ENCODE measurements around the gene KPNB1. TPM values are rescaled to one million over a fixed set of nuclear protein-coding genes. Genes with fewer than 3 reads are reported as not detected.

The KPNB1 gene
- total and polyA plus RNA-seq, 10 of the 15 experiments (the other 5 are each of a cell fraction or from before 2014, with no cell fraction given): 67.8 to 525 (median 246) TPM

- 67% methylated on average over 3 of the region's 3 CpGs for WGBS (ENCODE audit: insufficient coverage, insufficient replicate concordance, low lambda C conversion rate, missing lambda C conversion rate)
- H3K4me2 ChIP-seq (ENCODE audit: control insufficient read depth, insufficient read depth): no peak overlapping the region
- no TSS peak for BruUV-seq (replicated peaks)
- ATAC-seq (no peak), DNase-seq (ENCODE audit: low read depth, low spot score) (no peak), FAIRE-seq (no peak)
- H3K27ac ChIP-seq (ENCODE audit: control insufficient read depth, insufficient read depth): no peak overlapping the region; the same call in 1 of the 2 replicates
- H3K36me3 ChIP-seq (ENCODE audit: control insufficient read depth in 2 of 2, insufficient read depth in 2 of 2, low read length in 1 of 2): peaks cover 0 to 33% of the 10 kb centered on the region in 2 experiments; a peak in 3 of 4 replicates
- H3K79me2 ChIP-seq (ENCODE audit: control insufficient read depth, insufficient read depth, low read length): no peaks in the 10 kb centered on the region
- TF ChIP-seq HDAC2 (IDR thresholded peaks at IDR 0.05) (no peak), ZNF274 (IDR thresholded peaks at IDR 0.05; ENCODE audit: insufficient read depth, insufficient read length) (no peak), MEF2A (IDR thresholded peaks at IDR 0.05; ENCODE audit: insufficient read depth, low read depth, low read length) (no peak)
- ChIA-PET SMC1A (ENCODE audit: uncharacterized antibody, unreplicated experiment) (interaction anchor here (0.6 kb wide), 1 partner anchor 130 kb away, joined by 3 read pairs; no protein-coding TSS in a partner anchor), POLR2A (no interaction called here), CTCF (interaction anchor here (0.6 to 0.9 kb wide), 3 partner anchors 25 to 475 kb away, joined by 3 read pairs; no protein-coding TSS in a partner anchor), RAD21 (ENCODE audit: unreplicated experiment) (no interaction called here)
- H3K9ac ChIP-seq (ENCODE audit: control insufficient read depth, insufficient read depth, low read length): no peak overlapping the region
- no peaks in the 10 kb centered on the region for H3K9me3 ChIP-seq (replicated peaks; ENCODE audit: control insufficient read depth, insufficient read depth, low read length)
- H4K20me1 ChIP-seq (ENCODE audit: control insufficient read depth, insufficient read depth): no peaks in the 10 kb centered on the region
- no peak overlapping the region for H2AFZ ChIP-seq (ENCODE audit: control insufficient read depth, low read depth, low read length)
- no peak overlapping the region for H3K4me3 ChIP-seq
- in situ Hi-C loops (cut with MboI): no loop called here
- intact Hi-C loops (cut with micrococcal nuclease; ENCODE audit: unreplicated experiment): no loop called here
- no peaks in the 10 kb centered on the region for H3K4me1 ChIP-seq (ENCODE audit: control insufficient read depth, insufficient read depth, low read length)
- H3K27me3 ChIP-seq (replicated peaks in 1 of 2; ENCODE audit: control insufficient read depth in 2 of 2, insufficient read depth in 2 of 2, low read length in 1 of 2): no peaks in the 10 kb centered on the region
Measured at GRCh38 chr17:47620503-47621245, 29.0 kb upstream of the KPNB1 start.

GRCh38 chr17:47621293-47622179 is 28.2 kb upstream of the KPNB1 start:
- no peak for FAIRE-seq
- no peak for DNase-seq (ENCODE audit: low read depth, low spot score)
- ChIA-PET RAD21 (ENCODE audit: unreplicated experiment) (no interaction called here), POLR2A (interaction anchor here (1.1 kb wide), 1 partner anchor 27 kb away, joined by 3 read pairs; no protein-coding TSS in a partner anchor), CTCF (no interaction called here), SMC1A (ENCODE audit: uncharacterized antibody, unreplicated experiment) (interaction anchor here (0.6 kb wide), 1 partner anchor 129 kb away, joined by 3 read pairs; no protein-coding TSS in a partner anchor)
- Histone ChIP-seq H3K27ac (ENCODE audit: control insufficient read depth, insufficient read depth) (no peak overlapping the region), H3K36me3 (ENCODE audit: control insufficient read depth in 2 of 2, insufficient read depth in 2 of 2, low read length in 1 of 2) (peaks cover 0 to 32% of the 10 kb centered on the region in 2 experiments; a peak in 3 of 4 replicates), H4K20me1 (ENCODE audit: control insufficient read depth, insufficient read depth) (no peaks in the 10 kb centered on the region), H2AFZ (ENCODE audit: control insufficient read depth, low read depth, low read length) (no peak overlapping the region), H3K79me2 (ENCODE audit: control insufficient read depth, insufficient read depth, low read length) (no peaks in the 10 kb centered on the region), H3K4me1 (ENCODE audit: control insufficient read depth, insufficient read depth, low read length) (no peaks in the 10 kb centered on the region), H3K9me3 (replicated peaks; ENCODE audit: control insufficient read depth, insufficient read depth, low read length) (no peaks in the 10 kb centered on the region), H3K4me2 (ENCODE audit: control insufficient read depth, insufficient read depth) (no peak overlapping the region), H3K4me3 (no peak overlapping the region), H3K9ac (ENCODE audit: control insufficient read depth, insufficient read depth, low read length) (no peak overlapping the region), H3K27me3 (replicated peaks in 1 of 2; ENCODE audit: control insufficient read depth in 2 of 2, insufficient read depth in 2 of 2, low read length in 1 of 2) (no peaks in the 10 kb centered on the region)
- no TSS peak for BruUV-seq (replicated peaks)
- WGBS (ENCODE audit: insufficient coverage, insufficient replicate concordance, low lambda C conversion rate, missing lambda C conversion rate): 96% methylated on average over 9 of the region's 9 CpGs
- in situ Hi-C loops (cut with MboI) (no loop called here), intact Hi-C loops (cut with micrococcal nuclease; ENCODE audit: unreplicated experiment) (no loop called here)
- ATAC-seq: no peak
- TF ChIP-seq CTCF (IDR thresholded peaks at IDR 0.05 in 2 of 3, conservative IDR thresholded peaks at IDR 0.05 in 1 of 3; ENCODE audit: control insufficient read depth in 2 of 3, extremely low read depth in 1 of 3, insufficient read depth in 1 of 3, low read depth in 3 of 3, low read length in 3 of 3): peak in 1 of 3 experiments; percentile 15; a peak in 1 of 6 replicates
- TF ChIP-seq PML (IDR thresholded peaks at IDR 0.05; ENCODE audit: low read length): no peak

Data from GM12878 (cell line).